ENCODE results near the gene USP51.
A peak's percentile ranks its signal among the peaks of the same experiment; 100 is the strongest.
"Not testable (repeated sequence)": the region's sequence is repeated elsewhere in the genome, so short reads cannot be mapped to it uniquely, and the experiment has no call there.

USP51 gene

GRCh38 chrX:55489314-55490009 lies at the start of gene USP51:
Gene USP51 (minus strand): TSS chrX:55489848. CDS start chrX:55488939, 909 bp downstream.
- no peak for DNase-seq

DNA sequence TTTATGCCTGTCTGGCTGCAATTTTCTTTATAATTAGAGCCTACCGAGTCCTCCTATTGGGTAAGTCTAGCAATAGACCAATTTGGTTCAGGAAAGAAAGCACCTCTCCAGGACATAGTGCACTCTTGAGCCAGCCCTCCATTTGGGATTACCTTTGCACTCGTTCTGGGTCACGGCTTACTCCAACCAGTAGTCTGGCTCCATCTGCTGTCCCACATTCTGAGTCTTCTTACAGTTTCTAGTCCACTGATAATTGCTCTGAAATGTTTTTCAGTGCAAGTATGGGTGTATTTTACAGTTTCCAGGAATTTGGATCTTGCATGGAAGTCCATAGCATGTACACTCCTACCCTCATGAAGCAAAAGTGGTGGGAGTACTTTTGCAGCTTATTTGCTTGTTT lies 34.8 kb upstream of the USP51 start:
- DNase-seq = no peak

GRCh38 chrX:55523356-55523755 lies 33.7 kb upstream of the USP51 start:
- DNase-seq = no peak

- no peak for DNase-seq
Observed at GRCh38 chrX:55522596-55523276, 33.1 kb upstream of the USP51 start.

DNA sequence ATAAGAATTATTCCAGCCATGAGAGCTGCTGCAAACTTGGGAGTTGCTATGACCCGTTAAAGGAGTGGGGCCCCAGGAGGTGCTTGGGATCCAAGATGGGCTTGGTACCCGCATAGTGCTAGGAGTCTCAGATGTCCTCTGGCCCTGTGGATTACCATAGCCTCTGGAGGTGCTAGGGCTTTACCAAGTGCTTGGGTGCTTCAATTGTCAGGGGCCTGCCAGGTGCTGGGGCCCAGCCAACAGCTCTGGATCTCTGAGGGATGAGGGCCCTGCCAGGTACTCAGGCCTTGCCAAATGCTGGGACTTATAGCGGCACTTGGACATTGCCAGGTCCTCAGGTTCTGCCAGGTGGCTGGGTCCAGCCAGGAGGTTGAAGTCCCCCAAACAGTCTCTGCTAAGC lies 32.0 kb upstream of the USP51 start:
- DNase-seq = no peak

GRCh38 chrX:55516794-55517481 lies 27.3 kb upstream of the USP51 start:
- not testable (repeated sequence) for DNase-seq

DNA sequence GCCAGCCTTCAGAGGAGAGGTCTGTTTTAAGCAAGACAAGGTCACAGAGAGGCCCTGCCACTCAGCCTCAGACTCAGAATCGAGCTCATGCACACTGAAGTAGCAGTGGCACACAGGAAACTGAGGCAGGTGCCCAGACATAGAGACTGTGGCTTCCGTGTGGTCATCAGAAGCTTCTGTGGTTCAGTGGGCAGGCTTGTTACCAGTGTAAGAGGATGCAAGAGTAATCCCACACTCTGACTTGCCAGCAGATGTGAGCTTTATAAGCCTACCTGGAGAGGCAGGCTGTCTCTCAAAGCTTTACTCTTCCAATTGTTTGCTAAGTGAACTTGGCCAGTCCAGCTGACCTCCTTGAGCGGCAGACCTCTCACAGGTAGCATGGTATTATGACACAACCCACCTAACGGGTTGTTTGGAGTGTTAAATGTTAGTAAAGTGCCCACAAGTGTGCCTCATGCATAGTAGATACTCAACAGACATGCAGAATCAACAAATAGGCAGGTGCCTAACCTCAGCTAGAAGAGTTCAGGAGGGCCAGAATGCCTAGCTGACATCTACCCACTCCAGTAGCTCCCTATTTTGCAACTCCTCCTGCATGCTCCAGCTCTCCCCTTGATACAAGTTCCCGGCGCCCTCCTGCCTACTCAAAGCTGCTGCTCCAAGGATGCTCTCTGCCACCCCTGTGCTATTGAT lies 23.5 kb upstream of the USP51 start:
- not testable (repeated sequence) for DNase-seq

DNA sequence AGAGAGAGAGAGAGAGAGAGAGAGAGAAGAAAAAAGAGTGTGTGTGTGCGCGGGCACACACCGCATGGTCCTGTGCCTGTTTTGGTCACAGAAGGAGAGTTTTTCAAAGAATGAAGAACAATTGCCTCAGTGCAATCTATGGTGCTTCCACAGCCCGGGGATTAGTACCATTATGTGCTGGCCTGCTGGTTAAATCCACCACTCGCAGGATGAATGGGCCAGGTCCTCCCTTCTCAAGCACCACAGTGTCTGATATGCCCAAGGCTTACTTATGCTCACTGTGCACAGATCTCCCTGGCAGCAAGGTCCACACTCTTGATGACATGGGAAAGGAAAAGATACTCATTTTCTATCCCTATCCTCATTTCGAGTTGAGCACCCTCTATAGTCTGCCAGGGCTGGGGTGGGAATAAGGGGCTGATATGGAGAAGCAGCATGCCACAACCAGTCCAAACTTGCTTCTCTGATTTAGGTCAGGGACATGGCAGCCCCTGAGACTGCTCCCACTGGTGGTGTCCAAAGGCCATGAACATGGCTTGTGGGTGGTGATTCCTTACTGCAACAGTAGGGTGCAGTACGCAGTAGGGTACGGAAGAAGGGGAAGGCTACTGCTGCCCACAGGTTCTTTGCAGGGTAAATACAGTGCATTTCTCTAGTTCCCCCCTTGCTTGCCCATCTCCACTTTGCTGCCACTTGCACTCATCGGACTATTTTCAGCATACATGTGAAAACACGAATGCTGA lies 18.9 kb upstream of the USP51 start:
- not testable (repeated sequence) for DNase-seq

DNA sequence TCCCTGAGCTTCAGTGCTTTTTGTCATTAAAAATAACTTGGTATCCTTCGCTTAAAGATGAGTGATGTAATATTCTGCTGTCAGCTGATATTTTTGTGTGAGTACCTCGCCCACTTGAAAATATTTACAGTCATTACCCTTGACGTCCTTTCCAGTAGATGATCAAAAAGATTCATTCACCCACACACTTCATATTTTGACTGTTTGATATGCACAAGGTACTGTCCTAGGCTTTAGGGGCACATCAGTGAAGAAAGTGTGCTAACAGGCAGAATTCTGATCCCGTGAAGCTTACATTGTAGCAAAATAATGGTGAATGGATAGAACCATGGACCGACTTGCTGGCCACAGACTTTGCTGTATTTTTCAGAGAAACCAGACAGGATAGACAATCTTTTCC lies 18.1 kb upstream of the USP51 start:
- not testable (repeated sequence) for DNase-seq

DNA sequence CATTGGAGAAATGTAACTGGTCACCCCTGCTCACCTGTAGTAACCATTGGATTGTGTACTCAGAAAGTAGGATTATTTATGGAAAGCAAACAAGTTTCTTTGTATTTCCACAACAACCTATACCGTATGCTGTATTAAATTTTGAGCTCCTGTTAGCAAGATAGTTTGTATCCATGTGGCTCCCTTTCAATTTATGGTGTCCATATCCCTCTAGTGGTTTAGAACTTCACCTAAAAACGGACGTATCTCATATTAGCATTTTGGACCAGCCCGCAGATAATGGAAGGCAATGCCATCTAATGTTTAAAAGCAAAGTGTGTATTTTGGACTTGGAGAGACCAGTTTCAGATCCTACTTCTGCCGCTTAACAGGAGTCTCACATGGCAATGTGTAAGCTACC lies 17.4 kb upstream of the USP51 start:
- not testable (repeated sequence) for DNase-seq

- no peak for DNase-seq
Observed at GRCh38 chrX:55490974-55491373, 1.3 kb upstream of the USP51 start.

DNA sequence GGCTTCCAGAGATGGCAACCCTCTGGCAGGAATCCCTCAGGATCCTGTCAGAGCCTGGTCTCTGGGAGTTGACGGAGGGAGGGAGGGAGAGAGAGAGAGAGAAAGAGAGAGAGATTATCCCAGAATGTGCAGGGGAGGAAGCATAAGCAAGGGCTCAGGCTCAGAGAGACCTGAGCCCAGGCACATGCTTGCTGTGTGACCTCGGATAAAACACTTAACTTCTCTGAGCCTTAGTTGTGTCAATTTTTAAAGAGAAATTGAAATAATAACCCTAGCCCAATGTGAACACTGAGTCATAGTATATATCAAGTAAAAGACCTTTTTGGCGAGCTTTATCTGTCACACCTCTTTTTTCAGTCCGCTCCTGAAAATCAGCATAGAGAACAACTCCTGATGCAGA lies 473 bp upstream of the USP51 start:
- DNase-seq = no peak

- DNase-seq = peak; percentile 56
Observed at GRCh38 chrX:55488593-55489313, 895 bp downstream of the USP51 start.

DNA sequence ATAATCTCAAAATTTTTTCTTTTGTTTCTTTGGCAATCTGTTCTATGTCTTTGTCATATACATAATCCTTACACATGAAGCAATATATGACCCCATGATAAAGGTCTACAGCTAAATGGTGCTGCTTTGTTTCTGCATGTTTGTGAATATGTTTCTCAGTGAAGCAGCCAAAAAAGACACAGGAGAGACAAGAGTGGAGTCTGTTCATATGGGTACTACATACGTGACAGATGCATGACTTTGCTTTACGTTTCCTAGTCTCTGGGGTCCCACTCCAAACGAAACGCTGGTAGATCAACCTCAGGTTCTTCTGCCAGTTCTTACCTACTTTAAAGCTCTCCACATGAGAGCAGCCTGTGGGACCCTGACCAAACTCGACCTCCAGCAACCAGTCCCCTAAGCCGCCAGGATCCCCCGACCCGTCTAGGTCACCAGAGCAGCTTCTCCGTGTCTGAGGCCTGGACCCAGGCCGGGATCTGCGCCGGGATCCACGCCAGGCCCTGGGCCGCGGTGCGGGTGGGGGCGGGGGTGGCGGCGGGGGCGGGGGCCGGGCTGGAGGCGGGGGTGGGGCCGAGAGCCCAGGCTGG lies 1.5 kb downstream of the USP51 start:
- no peak for DNase-seq

- DNase-seq = no peak
Observed at GRCh38 chrX:55487143-55487542, 2.5 kb downstream of the USP51 start.

- DNase-seq = no peak
Observed at GRCh38 chrX:55486736-55487135, 2.9 kb downstream of the USP51 start.

DNA sequence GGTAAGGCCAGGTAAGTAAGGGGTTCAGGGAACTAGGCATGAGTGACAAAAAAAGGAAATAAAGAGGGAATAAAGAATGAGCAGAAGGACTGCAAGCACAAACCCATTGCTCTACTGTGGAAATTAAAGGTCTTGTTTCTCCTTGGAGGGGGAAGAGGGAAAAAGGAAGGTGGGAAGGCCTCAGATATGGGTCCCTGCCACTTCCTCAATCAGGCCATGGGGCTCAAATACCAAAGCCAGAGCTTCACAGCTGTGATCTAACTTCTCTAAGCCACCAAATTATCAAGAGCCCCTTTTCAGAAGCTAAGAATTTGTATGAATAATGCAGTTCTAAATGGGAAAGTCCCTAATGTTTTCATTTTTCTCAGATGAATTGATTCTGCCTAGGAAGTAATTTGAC lies 4.7 kb downstream of the USP51 start:
- DNase-seq = no peak

DNA sequence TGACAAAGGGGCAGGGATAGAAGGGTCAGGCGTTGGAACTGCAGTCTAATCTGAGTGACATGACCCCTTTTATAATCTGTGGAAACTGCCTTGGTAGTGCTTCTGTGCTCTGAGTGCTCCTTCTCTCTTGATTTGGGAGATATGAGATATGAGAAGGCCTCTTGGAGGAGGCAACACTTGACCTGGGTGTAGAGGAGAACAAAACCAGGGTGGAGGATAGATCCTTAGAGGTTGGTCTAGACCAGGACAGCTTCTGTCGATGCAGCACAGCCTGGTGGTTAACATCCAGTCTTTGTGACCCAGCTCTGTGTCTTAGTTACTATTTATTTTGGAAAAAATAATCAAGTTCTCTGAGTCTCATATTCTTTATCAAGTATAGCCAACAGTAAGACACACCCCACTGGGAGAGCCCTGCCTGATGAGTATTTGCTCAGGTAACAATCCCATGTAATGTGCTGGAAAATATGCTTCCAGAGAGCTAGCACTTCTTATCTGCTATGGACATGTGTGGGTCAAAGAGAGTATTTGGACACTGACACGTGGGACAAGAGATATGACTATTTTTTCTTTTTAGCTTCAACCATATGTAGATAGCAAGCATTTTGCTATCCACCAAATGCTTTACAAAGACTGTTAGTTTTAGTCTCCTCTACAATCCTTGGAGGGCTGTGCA lies 9.1 kb downstream of the USP51 start:
- no peak for DNase-seq

- DNase-seq = not testable (repeated sequence)
Observed at GRCh38 chrX:55479956-55480355, 9.7 kb downstream of the USP51 start.

DNA sequence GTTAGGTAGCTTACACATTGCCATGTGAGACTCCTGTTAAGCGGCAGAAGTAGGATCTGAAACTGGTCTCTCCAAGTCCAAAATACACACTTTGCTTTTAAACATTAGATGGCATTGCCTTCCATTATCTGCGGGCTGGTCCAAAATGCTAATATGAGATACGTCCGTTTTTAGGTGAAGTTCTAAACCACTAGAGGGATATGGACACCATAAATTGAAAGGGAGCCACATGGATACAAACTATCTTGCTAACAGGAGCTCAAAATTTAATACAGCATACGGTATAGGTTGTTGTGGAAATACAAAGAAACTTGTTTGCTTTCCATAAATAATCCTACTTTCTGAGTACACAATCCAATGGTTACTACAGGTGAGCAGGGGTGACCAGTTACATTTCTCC lies 23.9 kb downstream of the USP51 start:
- not testable (repeated sequence) for DNase-seq

DNA sequence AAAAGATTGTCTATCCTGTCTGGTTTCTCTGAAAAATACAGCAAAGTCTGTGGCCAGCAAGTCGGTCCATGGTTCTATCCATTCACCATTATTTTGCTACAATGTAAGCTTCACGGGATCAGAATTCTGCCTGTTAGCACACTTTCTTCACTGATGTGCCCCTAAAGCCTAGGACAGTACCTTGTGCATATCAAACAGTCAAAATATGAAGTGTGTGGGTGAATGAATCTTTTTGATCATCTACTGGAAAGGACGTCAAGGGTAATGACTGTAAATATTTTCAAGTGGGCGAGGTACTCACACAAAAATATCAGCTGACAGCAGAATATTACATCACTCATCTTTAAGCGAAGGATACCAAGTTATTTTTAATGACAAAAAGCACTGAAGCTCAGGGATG lies 24.5 kb downstream of the USP51 start:
- not testable (repeated sequence) for DNase-seq
